Measurements from ENCODE around the gene NFKBIB. TPM values are rescaled to one million over a fixed set of nuclear protein-coding genes. Genes with fewer than 3 reads are reported as not detected.

NFKBIB gene
- polyA plus RNA-seq, 1 of the 3 experiments (the other 2 are of a cell fraction): 31.8 TPM

- Histone ChIP-seq H3K27ac (ENCODE audit: low read depth in 2 of 2, low read length in 1 of 2) (peak overlapping the region in 1 of 2 experiments; percentile 14; a peak in 1 of 4 replicates), H3K9me2 (no peaks in the 10 kb centered on the region), H3K79me2 (ENCODE audit: insufficient read depth) (no peaks in the 10 kb centered on the region), H3K9ac (no peak overlapping the region), H3K27me3 (ENCODE audit: insufficient read depth) (no peaks in the 10 kb centered on the region), H3K9me3 (no peaks in the 10 kb centered on the region), H3F3A (replicated peaks; ENCODE audit: insufficient read depth) (no peaks in the 10 kb centered on the region), H3K36me3 (replicated peaks in 1 of 2; ENCODE audit: control insufficient read depth in 1 of 2, insufficient read depth in 2 of 2, low read length in 1 of 2) (peaks cover 0 to 6% of the 10 kb centered on the region in 2 experiments), H3K4me3 (ENCODE audit: low read depth in 2 of 2, low read length in 1 of 2) (no peak overlapping the region), H4K20me1 (ENCODE audit: insufficient read depth) (no peaks in the 10 kb centered on the region), H2AFZ (ENCODE audit: low read depth) (no peak overlapping the region), H3K4me1 (ENCODE audit: control insufficient read depth in 1 of 2, insufficient read depth in 2 of 2, low read depth in 1 of 2, low read length in 1 of 2) (peaks cover 0 to 10% of the 10 kb centered on the region in 2 experiments; a peak in 1 of 4 replicates), H3K4me2 (no peak overlapping the region)
- ChIA-PET CTCF (interaction anchor here (1.1 to 3.4 kb wide), 3 partner anchors 12 to 17 kb away, joined by 3 to 23 read pairs (median 5); partner anchors contain the start of genes MRPS12, NFKBIB, SARS2 and SIRT2), POLR2A (interaction anchor here (0.6 kb wide), 1 partner anchor 50 kb away, joined by 3 read pairs; no protein-coding TSS in a partner anchor)
- TF ChIP-seq GABPA (IDR thresholded peaks at IDR 0.05; ENCODE audit: low read depth): no peak
- TF ChIP-seq USF1 (IDR thresholded peaks at IDR 0.05; ENCODE audit: borderline replicate concordance, low read depth): no peak
- no peak for TF ChIP-seq NRF1 (IDR thresholded peaks at IDR 0.05; ENCODE audit: low read depth, low read length)
- TF ChIP-seq RAD21 (IDR thresholded peaks at IDR 0.05; ENCODE audit: low read length): no peak
- no peak for TF ChIP-seq TAF1 (IDR thresholded peaks at IDR 0.05; ENCODE audit: borderline replicate concordance, low read depth, low read length)
- TF ChIP-seq JUND (IDR thresholded peaks at IDR 0.05): no peak
- no peak for TF ChIP-seq USF2 (IDR thresholded peaks at IDR 0.05; ENCODE audit: borderline replicate concordance, low read depth, low read length)
- TF ChIP-seq RFX5 (IDR thresholded peaks at IDR 0.05; ENCODE audit: low read length): no peak
- no peak for TF ChIP-seq MEF2A (IDR thresholded peaks at IDR 0.05; ENCODE audit: borderline replicate concordance, low read depth)
- TF ChIP-seq FOXM1 (IDR thresholded peaks at IDR 0.05; ENCODE audit: low read depth): no peak
- TF ChIP-seq ELF1 (IDR thresholded peaks at IDR 0.05): no peak
- TF ChIP-seq RXRA (IDR thresholded peaks at IDR 0.05; ENCODE audit: borderline replicate concordance, low read depth): no peak
- TF ChIP-seq SIN3A (IDR thresholded peaks at IDR 0.05; ENCODE audit: borderline replicate concordance, low read depth, low read length): no peak
- no peak for TF ChIP-seq PBX3 (IDR thresholded peaks at IDR 0.05)
- TF ChIP-seq MAX (IDR thresholded peaks at IDR 0.05; ENCODE audit: low read depth): no peak
- TF ChIP-seq SMC3 (IDR thresholded peaks at IDR 0.05; ENCODE audit: low read depth, low read length): no peak
- TF ChIP-seq YY1 (IDR thresholded peaks at IDR 0.05; ENCODE audit: low read depth): no peak
- no peak for TF ChIP-seq FOSL2 (IDR thresholded peaks at IDR 0.05; ENCODE audit: borderline replicate concordance, low read depth)
- peak; percentile 83 for DNase-seq
- WGBS (ENCODE audit: low lambda C conversion rate): 63% methylated on average over 4 of the region's 9 CpGs
These were observed 17.7 kb downstream of the NFKBIB start for GRCh38 chr19:38917516-38917915.
